NB4 (cell line): ENCODE measurements around the gene BHMT2.

Source experiments
- DNase-seq: peaks from one replicate; pipeline ENCODE4 v3.0.0; 2010; ENCODE audit warnings: low read depth
- H3K4me3 ChIP-seq: one replicate; pipeline ENCODE4 v1.5.1; 2011; ENCODE audit warnings: mild to moderate bottlenecking, low read depth, low read length, moderate library complexity
- MYC ChIP-seq: IDR thresholded peaks from 2 replicates; pipeline ENCODE4 v1.6.1; 2011; ENCODE audit warnings: low read depth, low read length
- POLR2A ChIP-seq: IDR thresholded peaks from 2 replicates; pipeline ENCODE4 v1.6.1; 2011; ENCODE audit warnings: mild to moderate bottlenecking; ENCODE audit not compliant: insufficient read length; ENCODE audit errors: extremely low read depth
- TF ChIP-seq, protein P1 (sequence below): IDR thresholded peaks from 2 replicates; pipeline ENCODE4 v1.6.1; 2011; ENCODE audit warnings: low read depth, low read length
- TF ChIP-seq, protein P2 (sequence below): IDR thresholded peaks from one replicate; pipeline ENCODE4 v1.5.1; 2012; ENCODE audit warnings: low read depth, low read length

The BHMT2 gene

DNA sequence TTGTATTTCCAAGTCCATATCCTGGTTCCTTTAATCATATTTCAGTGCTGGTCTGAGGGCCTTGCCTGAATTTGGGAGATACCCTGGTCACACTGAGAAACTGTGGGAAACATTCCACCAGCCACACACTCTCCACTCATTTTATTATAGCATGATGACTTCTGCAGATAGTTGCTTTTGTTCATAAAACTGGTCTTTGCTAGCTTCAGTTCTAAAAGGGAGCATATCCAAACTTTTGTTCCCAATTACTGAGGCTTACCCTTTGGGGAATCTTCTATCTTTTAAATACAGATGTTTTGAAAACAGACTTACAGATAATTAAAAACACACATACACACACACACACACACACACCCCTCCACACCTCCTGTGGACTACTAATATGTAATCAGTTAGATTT, 21.1 kb upstream of the BHMT2 start:
- no peak overlapping the region for H3K4me3 ChIP-seq
- no peak for DNase-seq
- TF ChIP-seq MYC: no peak
- TF ChIP-seq, protein P1, sequence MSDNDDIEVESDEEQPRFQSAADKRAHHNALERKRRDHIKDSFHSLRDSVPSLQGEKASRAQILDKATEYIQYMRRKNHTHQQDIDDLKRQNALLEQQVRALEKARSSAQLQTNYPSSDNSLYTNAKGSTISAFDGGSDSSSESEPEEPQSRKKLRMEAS: no peak
- no peak for TF ChIP-seq POLR2A
- TF ChIP-seq, protein P2, sequence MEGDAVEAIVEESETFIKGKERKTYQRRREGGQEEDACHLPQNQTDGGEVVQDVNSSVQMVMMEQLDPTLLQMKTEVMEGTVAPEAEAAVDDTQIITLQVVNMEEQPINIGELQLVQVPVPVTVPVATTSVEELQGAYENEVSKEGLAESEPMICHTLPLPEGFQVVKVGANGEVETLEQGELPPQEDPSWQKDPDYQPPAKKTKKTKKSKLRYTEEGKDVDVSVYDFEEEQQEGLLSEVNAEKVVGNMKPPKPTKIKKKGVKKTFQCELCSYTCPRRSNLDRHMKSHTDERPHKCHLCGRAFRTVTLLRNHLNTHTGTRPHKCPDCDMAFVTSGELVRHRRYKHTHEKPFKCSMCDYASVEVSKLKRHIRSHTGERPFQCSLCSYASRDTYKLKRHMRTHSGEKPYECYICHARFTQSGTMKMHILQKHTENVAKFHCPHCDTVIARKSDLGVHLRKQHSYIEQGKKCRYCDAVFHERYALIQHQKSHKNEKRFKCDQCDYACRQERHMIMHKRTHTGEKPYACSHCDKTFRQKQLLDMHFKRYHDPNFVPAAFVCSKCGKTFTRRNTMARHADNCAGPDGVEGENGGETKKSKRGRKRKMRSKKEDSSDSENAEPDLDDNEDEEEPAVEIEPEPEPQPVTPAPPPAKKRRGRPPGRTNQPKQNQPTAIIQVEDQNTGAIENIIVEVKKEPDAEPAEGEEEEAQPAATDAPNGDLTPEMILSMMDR: no peak

DNA sequence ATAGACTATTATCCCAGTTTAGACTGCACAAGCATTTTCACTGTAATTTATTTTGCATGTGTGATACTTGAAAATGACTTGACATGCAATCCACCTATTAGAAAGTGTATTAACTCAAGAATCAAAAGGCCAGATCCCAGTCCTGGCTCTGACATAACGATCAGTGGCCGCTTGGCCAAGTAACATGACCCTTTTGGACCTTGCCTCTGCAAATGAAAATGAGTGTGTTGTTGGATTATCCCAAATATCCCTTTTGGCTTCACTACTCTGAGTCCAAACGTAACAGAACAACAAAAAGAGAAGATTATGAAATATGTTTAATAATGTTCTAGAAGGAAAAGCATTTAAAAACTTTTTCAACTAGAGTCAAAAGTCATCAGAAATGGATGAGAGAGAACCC, 19.1 kb upstream of the BHMT2 start:
- TF ChIP-seq, protein P2: no peak
- TF ChIP-seq MYC (no peak), POLR2A (no peak)
- TF ChIP-seq, protein P1: no peak
- no peak overlapping the region for H3K4me3 ChIP-seq
- no peak for DNase-seq

DNA sequence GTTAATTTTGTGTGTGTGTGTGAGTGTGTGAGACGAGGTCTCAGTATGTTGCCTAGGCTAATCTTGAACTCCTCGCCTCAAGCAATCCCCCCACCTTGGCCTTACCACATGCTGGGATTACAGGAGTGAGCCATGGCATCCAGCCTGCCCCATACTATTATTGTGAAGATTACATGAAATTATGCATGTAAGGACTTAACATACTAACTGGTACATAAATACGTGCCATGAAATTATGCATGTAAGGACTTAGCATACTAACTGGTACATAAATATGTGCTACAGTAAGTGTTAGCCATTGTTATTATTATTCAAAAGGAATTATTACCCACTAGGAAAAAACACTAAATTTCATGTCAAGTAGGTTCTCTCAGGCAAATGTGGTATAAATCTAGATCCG, 16.2 kb upstream of the BHMT2 start:
- DNase-seq: no peak
- no peak for TF ChIP-seq MYC
- TF ChIP-seq, protein P1: no peak
- no peak overlapping the region for H3K4me3 ChIP-seq

DNA sequence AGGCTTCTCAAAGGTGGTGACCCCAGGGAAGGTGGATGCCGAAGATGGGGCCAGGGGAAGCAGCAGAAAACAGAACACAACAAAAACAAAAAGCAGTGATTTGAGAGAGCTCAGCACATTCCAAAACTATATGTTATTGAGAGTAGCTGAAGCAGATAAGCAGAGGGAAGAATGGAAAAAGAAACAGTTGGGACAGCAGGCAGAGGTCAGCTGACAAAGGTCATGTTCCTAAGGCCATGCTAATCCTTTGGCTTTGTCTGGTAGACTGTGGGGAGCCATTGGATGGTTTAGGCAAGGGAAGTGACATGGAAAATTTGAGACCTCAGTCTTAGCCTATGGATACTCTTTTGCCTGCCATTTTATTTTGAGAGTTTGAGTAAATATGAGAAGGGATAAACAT, 14.6 kb upstream of the BHMT2 start:
- no peak overlapping the region for H3K4me3 ChIP-seq
- DNase-seq: no peak
- TF ChIP-seq, protein P2: no peak
- TF ChIP-seq, protein P1: no peak
- TF ChIP-seq POLR2A (no peak), MYC (no peak)

DNA sequence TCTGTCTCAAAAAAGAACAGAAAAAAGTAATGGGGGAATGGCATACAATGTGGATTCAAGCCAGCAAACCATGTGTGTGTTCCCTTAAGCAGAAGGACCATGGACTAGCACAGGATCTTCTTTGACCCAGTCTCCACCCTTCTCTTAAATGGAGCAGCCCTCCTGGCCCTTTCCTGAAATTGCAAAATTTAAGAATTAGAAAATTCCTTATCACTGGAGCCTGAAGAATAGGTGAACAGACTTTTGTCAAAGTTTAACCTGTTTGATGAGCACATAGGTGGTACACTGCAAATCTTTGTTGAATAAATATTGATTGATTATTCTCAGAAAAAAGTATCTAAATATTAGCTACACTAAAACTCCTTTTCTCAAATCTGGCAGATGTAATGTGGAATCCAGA, 12.7 kb upstream of the BHMT2 start:
- no peak overlapping the region for H3K4me3 ChIP-seq
- DNase-seq: no peak
- TF ChIP-seq, protein P1: no peak
- TF ChIP-seq MYC (no peak), POLR2A (no peak)
- TF ChIP-seq, protein P2: no peak

DNA sequence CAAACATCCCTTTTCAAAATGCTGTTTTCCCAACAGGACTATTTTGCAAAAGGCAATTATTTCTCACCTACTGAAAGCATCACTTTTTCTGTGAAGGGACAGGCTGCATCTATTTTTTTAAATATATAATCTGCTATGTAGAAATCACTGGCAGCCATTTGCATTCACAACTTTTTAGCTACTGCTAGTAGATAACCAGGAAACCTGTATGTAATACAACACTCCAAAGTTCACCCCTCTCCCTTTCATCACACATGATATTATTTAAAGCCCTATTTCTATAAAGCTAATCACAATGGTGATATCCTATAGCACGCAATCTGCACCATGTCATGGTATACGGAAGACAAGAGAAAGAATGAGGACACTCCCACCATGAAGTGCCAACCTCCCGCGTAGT, 9.9 kb upstream of the BHMT2 start:
- no peak for DNase-seq
- TF ChIP-seq, protein P1: no peak
- TF ChIP-seq, protein P2: no peak
- TF ChIP-seq MYC (no peak), POLR2A (no peak)
- no peak overlapping the region for H3K4me3 ChIP-seq
